ENCODE measurements around the gene TGFBR3.

GRCh38 chr1:91770667-91771268 is 115.2 kb downstream of the TGFBR3 start:
- TF ChIP-seq EZH2 (IDR thresholded peaks at IDR 0.05; ENCODE audit: borderline replicate concordance, low read depth, low read length, severe bottlenecking): no peak
- TF ChIP-seq CTCF (IDR thresholded peaks at IDR 0.05; ENCODE audit: borderline replicate concordance, extremely low read depth, low read length, poor library complexity, severe bottlenecking): no peak

Measured in DND-41 (cell line).